ENCODE measurements around the gene GOLGA8K. TPM values are rescaled to one million over a fixed set of nuclear protein-coding genes. Genes with fewer than 3 reads are reported as not detected.
"Not testable (repeated sequence)": the region's sequence is repeated elsewhere in the genome, so short reads cannot be mapped to it uniquely, and the experiment has no call there.

The GOLGA8K gene
- total RNA-seq, 2 experiments from 2014 or later: 0.60 to 0.81 TPM

DNA sequence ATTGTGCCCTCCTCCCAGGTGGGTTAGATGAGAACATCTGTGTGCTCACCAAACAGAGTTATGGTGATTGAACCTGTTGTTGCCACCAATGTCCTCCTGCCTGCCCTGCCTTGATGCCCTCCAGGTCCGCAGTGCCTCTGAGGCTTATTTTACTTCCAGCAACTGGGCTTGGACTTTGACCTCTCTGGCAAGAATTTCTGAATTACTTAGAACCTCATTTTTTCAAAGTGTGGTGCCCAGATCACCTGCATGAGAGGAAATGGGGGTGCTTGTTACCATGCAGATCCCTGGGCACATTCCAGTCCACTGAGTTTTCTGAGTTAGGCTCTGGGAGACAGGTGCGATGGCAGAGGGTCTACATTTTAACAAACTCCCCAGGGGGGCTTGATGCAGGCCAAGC lies 33.0 kb downstream of the GOLGA8K start:
- CTCF ChIA-PET; H3K4me3 Mint-ChIP-seq; H3K27ac Mint-ChIP-seq; H3K4me1 Mint-ChIP-seq; H3K9me3 Mint-ChIP-seq; H3K27me3 Mint-ChIP-seq; DNase-seq; H3K36me3 Mint-ChIP-seq (ENCODE audit: low read depth); POLR2A ChIA-PET: not testable (repeated sequence)

- H3K27me3 Mint-ChIP-seq; H3K36me3 Mint-ChIP-seq (ENCODE audit: low read depth); H3K9me3 Mint-ChIP-seq; H3K4me1 Mint-ChIP-seq; POLR2A ChIA-PET; DNase-seq; CTCF ChIA-PET; H3K27ac Mint-ChIP-seq; H3K4me3 Mint-ChIP-seq: not testable (repeated sequence)
Measured at GRCh38 chr15:32366492-32366891, 36.6 kb downstream of the GOLGA8K start.

DNA sequence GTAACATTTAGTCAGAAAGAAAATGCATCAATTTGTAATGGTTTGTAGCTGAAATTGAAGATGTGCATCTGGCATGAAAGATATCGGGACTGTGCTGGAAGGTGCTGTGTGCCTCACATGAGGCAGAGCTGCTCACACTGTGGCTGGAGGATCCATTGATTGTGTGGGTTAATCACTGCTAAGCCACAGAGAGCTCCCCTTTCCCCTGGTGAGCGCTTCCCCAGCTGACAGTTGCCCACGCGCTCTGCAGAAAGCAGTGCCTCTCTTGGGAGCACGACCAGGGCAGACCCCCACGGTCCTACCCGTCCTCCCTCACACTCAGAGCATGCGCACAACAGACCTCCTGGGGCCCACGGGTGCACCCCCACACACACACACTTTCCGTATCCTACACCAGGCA lies 37.1 kb downstream of the GOLGA8K start:
- H3K27ac Mint-ChIP-seq; H3K36me3 Mint-ChIP-seq (ENCODE audit: low read depth); POLR2A ChIA-PET; CTCF ChIA-PET; DNase-seq; H3K4me1 Mint-ChIP-seq; H3K4me3 Mint-ChIP-seq; H3K9me3 Mint-ChIP-seq; H3K27me3 Mint-ChIP-seq: not testable (repeated sequence)

- H3K4me3 Mint-ChIP-seq; H3K27me3 Mint-ChIP-seq; H3K9me3 Mint-ChIP-seq; H3K4me1 Mint-ChIP-seq; H3K36me3 Mint-ChIP-seq (ENCODE audit: low read depth); DNase-seq; H3K27ac Mint-ChIP-seq; CTCF ChIA-PET; POLR2A ChIA-PET: not testable (repeated sequence)
Measured at GRCh38 chr15:32364944-32365343, 38.1 kb downstream of the GOLGA8K start.

DNA sequence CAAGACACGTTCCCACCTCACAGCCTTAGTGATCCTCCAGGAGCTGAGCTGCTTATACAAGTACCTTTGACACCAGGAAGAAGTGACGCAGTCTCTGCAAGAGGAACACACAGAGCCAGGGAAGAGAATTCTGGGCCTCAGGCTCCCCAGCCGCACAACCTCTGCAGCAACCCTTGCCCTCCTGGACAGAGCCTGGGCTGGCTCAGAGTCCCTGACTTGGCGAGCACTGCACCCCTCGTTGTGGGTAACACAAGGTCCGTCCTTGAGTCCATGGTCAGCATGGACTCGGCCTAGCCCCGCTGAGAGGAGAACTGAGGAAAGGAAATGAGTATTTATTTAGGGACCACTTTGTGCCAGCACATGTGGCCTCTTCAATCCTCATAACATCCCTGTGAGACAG lies 39.6 kb downstream of the GOLGA8K start:
- H3K4me3 Mint-ChIP-seq; H3K9me3 Mint-ChIP-seq; H3K27ac Mint-ChIP-seq; H3K4me1 Mint-ChIP-seq; CTCF ChIA-PET; H3K36me3 Mint-ChIP-seq (ENCODE audit: low read depth); DNase-seq; H3K27me3 Mint-ChIP-seq; POLR2A ChIA-PET: not testable (repeated sequence)

DNA sequence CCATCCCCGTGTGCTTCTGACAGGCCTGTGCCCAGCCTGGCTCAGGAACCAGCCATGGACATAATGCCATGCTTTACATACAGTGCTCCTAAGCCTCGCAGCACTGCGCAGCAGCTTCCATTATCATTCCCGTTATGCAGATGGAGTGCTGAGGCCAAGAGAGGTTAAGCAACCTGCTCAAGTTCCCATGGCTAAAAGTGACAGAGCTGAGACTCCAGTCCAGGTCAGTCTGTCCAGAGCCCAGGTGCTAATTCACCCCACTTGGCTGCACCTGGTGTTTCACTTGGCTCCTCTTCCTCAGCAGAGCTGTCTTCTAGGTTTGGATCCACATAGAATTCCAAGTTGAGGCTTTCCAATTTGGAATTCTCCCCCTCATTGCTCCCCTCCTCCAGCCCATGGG lies 41.4 kb downstream of the GOLGA8K start:
- H3K4me1 Mint-ChIP-seq; H3K36me3 Mint-ChIP-seq (ENCODE audit: low read depth); POLR2A ChIA-PET; H3K27me3 Mint-ChIP-seq; DNase-seq; H3K27ac Mint-ChIP-seq; CTCF ChIA-PET; H3K9me3 Mint-ChIP-seq; H3K4me3 Mint-ChIP-seq: not testable (repeated sequence)

- H3K9me3 Mint-ChIP-seq; H3K4me1 Mint-ChIP-seq; H3K27me3 Mint-ChIP-seq; H3K4me3 Mint-ChIP-seq; H3K27ac Mint-ChIP-seq; POLR2A ChIA-PET; DNase-seq; CTCF ChIA-PET; H3K36me3 Mint-ChIP-seq (ENCODE audit: low read depth): not testable (repeated sequence)
Measured at GRCh38 chr15:32358462-32358861, 44.6 kb downstream of the GOLGA8K start.

- H3K4me1 Mint-ChIP-seq; H3K9me3 Mint-ChIP-seq; H3K4me3 Mint-ChIP-seq; H3K27me3 Mint-ChIP-seq; CTCF ChIA-PET; H3K27ac Mint-ChIP-seq; H3K36me3 Mint-ChIP-seq (ENCODE audit: low read depth); DNase-seq; POLR2A ChIA-PET: not testable (repeated sequence)
Measured at GRCh38 chr15:32356909-32357308, 46.2 kb downstream of the GOLGA8K start.

GRCh38 chr15:32352748-32353147 lies 50.3 kb downstream of the GOLGA8K start:
- H3K27ac Mint-ChIP-seq; DNase-seq; H3K9me3 Mint-ChIP-seq; POLR2A ChIA-PET; CTCF ChIA-PET; H3K27me3 Mint-ChIP-seq; H3K4me1 Mint-ChIP-seq; H3K36me3 Mint-ChIP-seq (ENCODE audit: low read depth); H3K4me3 Mint-ChIP-seq: not testable (repeated sequence)

GRCh38 chr15:32350563-32351220 lies 52.4 kb downstream of the GOLGA8K start:
- H3K27ac Mint-ChIP-seq; DNase-seq; H3K27me3 Mint-ChIP-seq; POLR2A ChIA-PET; CTCF ChIA-PET; H3K9me3 Mint-ChIP-seq; H3K36me3 Mint-ChIP-seq (ENCODE audit: low read depth); H3K4me1 Mint-ChIP-seq; H3K4me3 Mint-ChIP-seq: not testable (repeated sequence)

GRCh38 chr15:32347037-32347436 lies 56.1 kb downstream of the GOLGA8K start:
- H3K36me3 Mint-ChIP-seq (ENCODE audit: low read depth); H3K9me3 Mint-ChIP-seq; H3K27me3 Mint-ChIP-seq; H3K4me3 Mint-ChIP-seq; DNase-seq; H3K4me1 Mint-ChIP-seq; POLR2A ChIA-PET; CTCF ChIA-PET; H3K27ac Mint-ChIP-seq: not testable (repeated sequence)

DNA sequence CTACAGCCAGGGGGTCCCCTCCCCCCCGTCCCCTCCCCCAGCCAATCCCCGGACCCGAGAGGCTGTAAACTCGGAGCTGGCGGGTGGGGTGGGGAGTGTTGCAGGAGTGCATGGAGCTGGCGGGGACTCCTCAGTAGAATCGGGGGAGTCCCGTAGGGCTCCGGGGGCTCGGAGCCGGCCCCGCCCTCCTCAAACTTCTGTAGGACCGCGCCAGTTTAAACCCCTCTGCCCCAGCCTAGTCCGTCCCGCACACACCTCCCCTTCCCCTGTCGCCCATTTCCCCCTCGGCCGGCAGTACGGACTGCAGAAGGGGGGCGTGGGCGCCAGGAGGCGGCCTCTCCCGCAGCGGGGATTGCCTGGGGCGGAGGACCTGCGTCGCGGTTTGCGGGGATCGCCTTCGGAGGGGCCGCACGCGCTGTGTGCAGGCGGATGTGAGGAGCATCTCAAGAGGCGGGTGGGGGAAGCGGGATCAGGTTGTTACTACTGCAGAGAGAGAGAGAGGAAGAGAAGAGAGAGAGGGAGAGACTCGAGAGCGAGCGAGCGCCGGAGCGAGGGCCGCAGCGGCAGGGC lies 57.0 kb downstream of the GOLGA8K start:
- POLR2A ChIA-PET; H3K27me3 Mint-ChIP-seq; CTCF ChIA-PET; H3K4me3 Mint-ChIP-seq; H3K9me3 Mint-ChIP-seq; DNase-seq; H3K36me3 Mint-ChIP-seq (ENCODE audit: low read depth); H3K4me1 Mint-ChIP-seq; H3K27ac Mint-ChIP-seq: not testable (repeated sequence)

DNA sequence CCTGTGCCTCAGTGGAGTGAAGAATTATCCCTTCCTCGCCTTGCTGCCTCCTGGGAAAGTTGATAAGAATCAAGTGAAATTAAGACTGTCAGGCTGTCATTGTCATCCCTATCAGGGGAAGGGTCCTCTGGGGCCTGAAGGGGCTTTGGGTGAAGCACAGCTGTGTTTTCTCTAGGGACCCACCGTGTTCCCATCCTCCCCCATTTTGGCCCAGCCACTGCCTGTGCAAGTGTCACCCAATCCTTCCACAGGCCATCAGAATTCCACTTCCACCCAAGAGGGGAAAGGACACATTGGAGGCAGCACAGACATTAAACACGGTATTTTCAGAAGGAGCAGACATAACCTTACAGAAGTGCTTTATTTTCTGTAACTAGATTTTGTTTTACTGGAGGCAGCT lies 59.2 kb downstream of the GOLGA8K start:
- H3K27me3 Mint-ChIP-seq; H3K36me3 Mint-ChIP-seq (ENCODE audit: low read depth); POLR2A ChIA-PET; H3K4me3 Mint-ChIP-seq; H3K9me3 Mint-ChIP-seq; H3K4me1 Mint-ChIP-seq; H3K27ac Mint-ChIP-seq; CTCF ChIA-PET; DNase-seq: not testable (repeated sequence)

All from activated CD4-positive, alpha-beta memory T cell treated with anti-CD3 and anti-CD28 coated beads, Interleukin-2, amount 10 ng/mL, durations not matched to agents 7 days and 5 days (primary cell).